RWPE2 (cell line): ENCODE measurements around the gene HPS3.

ENCODE experiments used
- ATAC-seq: fragments of 200-7000 bp; cut with Tn5 transposase; 3 replicates; pipeline ENCODE4 v1.9.1; 2021; ENCODE audit warnings: low read depth
- DNase-seq: peaks from one replicate; pipeline ENCODE4 v3.0.0-alpha.2; 2020; ENCODE audit warnings: low spot score
- H3K27ac ChIP-seq: fragments of 450-650 bp; 2 replicates; pipeline ENCODE4 v1.5.1; 2017; ENCODE audit warnings: mild to moderate bottlenecking; ENCODE audit not compliant: poor library complexity, severe bottlenecking
- H3K27me3 ChIP-seq: fragments of 250-450 bp; sonication (Bioruptor Pico); 2 replicates; pipeline ENCODE4 v1.5.1; 2021; ENCODE audit warnings: mild to moderate bottlenecking, moderate library complexity; ENCODE audit not compliant: insufficient read depth, poor library complexity, severe bottlenecking
- H3K36me3 ChIP-seq: fragments of 250-450 bp; sonication (Bioruptor Pico); 2 replicates; pipeline ENCODE4 v1.5.1; 2020; ENCODE audit warnings: low read depth, mild to moderate bottlenecking, moderate library complexity
- H3K4me1 ChIP-seq: fragments of 250-450 bp; sonication (Bioruptor Pico); 2 replicates; pipeline ENCODE4 v1.5.1; 2021; ENCODE audit warnings: mild to moderate bottlenecking, moderate library complexity; ENCODE audit not compliant: insufficient read depth, poor library complexity, severe bottlenecking
- H3K4me3 ChIP-seq: fragments of 250-450 bp; sonication (Bioruptor Pico); 2 replicates; pipeline ENCODE4 v1.5.1; 2021; ENCODE audit warnings: mild to moderate bottlenecking, moderate library complexity; ENCODE audit not compliant: severe bottlenecking
- H3K9me3 ChIP-seq: fragments of 250-450 bp; sonication (Bioruptor Pico); 2 replicates; pipeline ENCODE4 v1.5.1; 2021; ENCODE audit warnings: mild to moderate bottlenecking, moderate library complexity; ENCODE audit not compliant: severe bottlenecking
- TF ChIP-seq, protein P1 (sequence below): fragments of 450-650 bp; IDR thresholded peaks from one replicate; pipeline ENCODE4 v1.5.1; 2017; ENCODE audit warnings: mild to moderate bottlenecking, moderate library complexity; ENCODE audit not compliant: poor library complexity, severe bottlenecking

HPS3 gene

DNA sequence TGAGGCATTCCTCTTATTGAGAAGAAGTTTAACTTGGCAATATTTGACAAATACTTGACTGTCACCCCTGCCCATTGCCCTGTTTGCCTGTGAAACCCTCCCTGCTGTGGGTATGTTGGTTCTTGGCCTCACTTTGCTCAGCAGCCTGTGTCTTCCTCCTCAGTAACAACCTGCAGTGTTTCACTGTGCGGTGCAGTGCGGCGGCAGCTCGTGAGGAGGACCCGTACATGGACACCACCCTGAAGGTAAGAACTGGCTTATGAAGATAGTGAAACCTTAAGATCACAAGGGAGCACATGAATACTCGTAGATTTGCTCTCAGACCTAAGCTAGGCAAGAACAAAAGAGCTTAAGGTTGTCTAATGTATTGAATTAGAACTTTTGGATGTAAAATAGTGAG lies 21.0 kb downstream of the HPS3 start:
- no peak for ATAC-seq
- H3K27me3 ChIP-seq, result no peaks in the 10 kb centered on the region
- no peak overlapping the region for H3K4me3 ChIP-seq
- no peak overlapping the region for H3K27ac ChIP-seq
- TF ChIP-seq, protein P1, sequence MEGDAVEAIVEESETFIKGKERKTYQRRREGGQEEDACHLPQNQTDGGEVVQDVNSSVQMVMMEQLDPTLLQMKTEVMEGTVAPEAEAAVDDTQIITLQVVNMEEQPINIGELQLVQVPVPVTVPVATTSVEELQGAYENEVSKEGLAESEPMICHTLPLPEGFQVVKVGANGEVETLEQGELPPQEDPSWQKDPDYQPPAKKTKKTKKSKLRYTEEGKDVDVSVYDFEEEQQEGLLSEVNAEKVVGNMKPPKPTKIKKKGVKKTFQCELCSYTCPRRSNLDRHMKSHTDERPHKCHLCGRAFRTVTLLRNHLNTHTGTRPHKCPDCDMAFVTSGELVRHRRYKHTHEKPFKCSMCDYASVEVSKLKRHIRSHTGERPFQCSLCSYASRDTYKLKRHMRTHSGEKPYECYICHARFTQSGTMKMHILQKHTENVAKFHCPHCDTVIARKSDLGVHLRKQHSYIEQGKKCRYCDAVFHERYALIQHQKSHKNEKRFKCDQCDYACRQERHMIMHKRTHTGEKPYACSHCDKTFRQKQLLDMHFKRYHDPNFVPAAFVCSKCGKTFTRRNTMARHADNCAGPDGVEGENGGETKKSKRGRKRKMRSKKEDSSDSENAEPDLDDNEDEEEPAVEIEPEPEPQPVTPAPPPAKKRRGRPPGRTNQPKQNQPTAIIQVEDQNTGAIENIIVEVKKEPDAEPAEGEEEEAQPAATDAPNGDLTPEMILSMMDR, result no peak
- peaks cover 33% of the 10 kb centered on the region for H3K36me3 ChIP-seq
- DNase-seq, result no peak
- no peaks in the 10 kb centered on the region for H3K9me3 ChIP-seq
- H3K4me1 ChIP-seq, result no peaks in the 10 kb centered on the region

DNA sequence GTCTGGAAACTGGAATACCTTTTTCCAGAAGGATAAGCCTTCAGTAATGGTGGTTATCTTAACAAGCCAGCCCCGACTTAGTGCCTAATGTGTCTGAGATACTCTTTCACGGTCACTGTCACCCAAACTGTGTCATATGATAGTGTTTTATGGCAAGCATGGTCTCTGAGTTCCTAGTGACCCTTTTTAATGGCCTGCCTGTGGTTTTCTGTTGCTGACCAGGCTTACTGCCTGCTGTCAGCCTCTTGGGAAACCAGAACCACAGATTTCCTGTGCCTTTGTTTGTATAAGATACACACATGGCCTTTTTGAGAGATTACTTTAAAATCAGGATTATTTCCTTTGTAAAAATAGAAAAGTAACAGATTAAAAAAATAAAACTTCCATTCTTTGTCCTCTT lies 22.4 kb downstream of the HPS3 start:
- Histone ChIP-seq H3K27ac (no peak overlapping the region), H3K9me3 (no peaks in the 10 kb centered on the region), H3K27me3 (no peaks in the 10 kb centered on the region), H3K4me1 (no peaks in the 10 kb centered on the region), H3K4me3 (no peak overlapping the region), H3K36me3 (peaks cover 42% of the 10 kb centered on the region)
- TF ChIP-seq, protein P1, result no peak
- no peak for DNase-seq
- no peak for ATAC-seq

DNA sequence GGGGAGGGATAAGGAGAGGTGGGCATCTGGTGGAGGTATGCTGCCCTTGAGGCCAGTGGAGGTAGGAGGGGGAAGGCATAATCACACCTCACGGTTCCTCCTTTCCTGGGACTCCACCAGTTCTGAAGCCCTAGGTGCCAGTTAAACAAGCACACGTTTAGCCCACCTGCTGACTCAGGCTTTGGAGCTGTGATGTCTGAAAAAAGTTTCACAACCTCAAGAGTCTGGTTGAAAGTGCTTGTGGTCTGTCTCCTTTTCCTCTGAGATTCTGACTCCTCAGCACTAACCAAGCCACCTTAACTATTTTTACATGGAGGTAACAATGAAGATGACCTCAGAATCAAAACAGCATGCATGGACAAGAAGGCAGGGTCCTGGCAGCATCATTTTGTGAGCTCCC lies 23.0 kb downstream of the HPS3 start:
- no peaks in the 10 kb centered on the region for H3K27me3 ChIP-seq
- no peaks in the 10 kb centered on the region for H3K4me1 ChIP-seq
- H3K9me3 ChIP-seq, result no peaks in the 10 kb centered on the region
- ATAC-seq (no peak; the same call in 2 of the 3 replicates), DNase-seq (no peak)
- peaks cover 48% of the 10 kb centered on the region for H3K36me3 ChIP-seq
- TF ChIP-seq, protein P1, result no peak
- no peak overlapping the region for H3K27ac ChIP-seq
- H3K4me3 ChIP-seq, result no peak overlapping the region

DNA sequence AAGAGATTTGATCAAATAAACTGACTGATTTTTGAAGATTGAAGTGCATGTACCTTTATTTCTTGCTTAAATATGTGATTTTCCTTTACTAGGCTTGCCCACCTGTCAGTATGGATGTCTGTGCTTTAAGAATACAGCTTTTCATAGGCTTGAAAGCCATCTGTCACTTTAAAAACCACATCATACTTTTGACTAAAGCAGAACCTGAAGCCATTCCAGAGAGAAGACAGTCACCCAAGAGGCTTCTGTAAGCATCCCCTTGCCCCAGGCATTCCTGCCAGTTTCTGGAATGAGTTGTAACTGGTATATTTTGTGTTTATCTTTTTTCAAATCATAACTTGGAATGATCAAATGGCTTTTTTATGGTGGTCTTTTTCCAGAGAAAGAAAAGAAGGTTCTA lies 24.0 kb downstream of the HPS3 start:
- no peak overlapping the region for H3K4me3 ChIP-seq
- H3K36me3 ChIP-seq, result peaks cover 56% of the 10 kb centered on the region
- no peak overlapping the region for H3K27ac ChIP-seq
- H3K9me3 ChIP-seq, result no peaks in the 10 kb centered on the region
- ATAC-seq, result no peak
- H3K4me1 ChIP-seq, result no peaks in the 10 kb centered on the region
- TF ChIP-seq, protein P1, result no peak
- H3K27me3 ChIP-seq, result no peaks in the 10 kb centered on the region
- DNase-seq, result no peak

DNA sequence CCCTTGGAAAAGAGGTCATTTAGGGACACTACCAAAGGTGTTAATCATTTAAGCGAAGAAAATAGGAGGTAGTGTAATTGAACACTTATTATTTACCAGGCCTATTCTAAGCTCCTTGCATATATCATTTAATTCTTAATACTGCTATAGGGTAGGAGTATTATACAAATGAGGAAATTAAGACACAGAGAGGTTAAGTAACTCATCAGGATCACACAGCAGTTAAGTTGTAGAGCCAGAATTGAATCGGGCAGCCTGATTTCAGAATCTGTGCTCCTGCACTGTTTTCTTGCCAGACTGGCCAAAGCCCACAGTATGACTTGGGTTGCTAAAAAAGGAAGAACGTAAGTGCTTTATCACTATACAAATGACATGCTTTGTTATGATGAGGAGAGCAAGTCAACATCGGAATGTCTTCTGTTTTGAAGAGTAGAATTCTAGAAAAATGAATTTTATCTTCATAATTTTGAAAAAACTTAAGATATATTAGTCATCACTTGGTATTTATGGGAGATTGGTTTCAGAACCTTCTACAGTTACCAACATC lies 31.4 kb downstream of the HPS3 start:
- Histone ChIP-seq H3K27me3 (no peaks in the 10 kb centered on the region), H3K36me3 (peaks cover 46% of the 10 kb centered on the region), H3K4me3 (no peak overlapping the region), H3K9me3 (no peaks in the 10 kb centered on the region), H3K27ac (no peak overlapping the region), H3K4me1 (no peaks in the 10 kb centered on the region)
- TF ChIP-seq, protein P1, result no peak
- ATAC-seq, result no peak
- no peak for DNase-seq
